ENCODE measurements around the gene GNPTG. TPM values are rescaled to one million over a fixed set of nuclear protein-coding genes. Genes with fewer than 3 reads are reported as not detected.
"Not testable (repeated sequence)": the region's sequence is repeated elsewhere in the genome, so short reads cannot be mapped to it uniquely, and the experiment has no call there.

The GNPTG gene
- total and polyA plus RNA-seq, 9 of the 15 experiments (the other 6 are each of a cell fraction or from before 2014, with no cell fraction given) = 0.69 to 33.3 (median 13.6) TPM

- TF ChIP-seq RFX1 (IDR thresholded peaks at IDR 0.05) (peak; percentile 49), SMARCB1 (IDR thresholded peaks at IDR 0.05; ENCODE audit: insufficient read length, low read depth) (no peak), ZBTB7A (IDR thresholded peaks at IDR 0.05; ENCODE audit: borderline replicate concordance, control insufficient read depth, low read depth, low read length) (no peak), CHAMP1 (IDR thresholded peaks at IDR 0.05) (no peak), NEUROD1 (IDR thresholded peaks at IDR 0.05; ENCODE audit: borderline replicate concordance, low read depth, low read length, partially characterized antibody) (no peak)
Measured at GRCh38 chr16:1327619-1327947, 24.1 kb upstream of the GNPTG start (continued).

GRCh38 chr16:1328136-1328535, 23.6 kb upstream of the GNPTG start:
- 70% methylated on average over 17 of the region's 20 CpGs for WGBS (ENCODE audit: insufficient coverage, low coverage, missing lambda C conversion rate)
- ATAC-seq; H4K20me1 ChIP-seq (replicated peaks; ENCODE audit: control insufficient read depth, insufficient read depth, low read length); H3K27ac ChIP-seq (ENCODE audit: extremely low read depth, low read depth, low read length); CTCF ChIA-PET (ENCODE audit: low intra/inter-chr PET ratio); H3K79me2 ChIP-seq (ENCODE audit: control insufficient read depth, insufficient read depth, low read length); FAIRE-seq; H3K4me2 ChIP-seq (ENCODE audit: insufficient read depth, low read length); H3K9me1 ChIP-seq (ENCODE audit: control insufficient read depth, insufficient read depth, low read length); H3K4me3 ChIP-seq; in situ Hi-C loops (cut with MboI); DNase-seq (ENCODE audit: extremely low read depth in 1 of 4, low spot score in 3 of 4); H3K9me3 ChIP-seq (replicated peaks; ENCODE audit: control insufficient read depth, insufficient read depth, low read depth, low read length); H2AFZ ChIP-seq (ENCODE audit: low read depth, low read length); POLR2A ChIA-PET; intact Hi-C loops (cut with micrococcal nuclease); H3K27me3 ChIP-seq (ENCODE audit: control insufficient read depth in 2 of 2, insufficient read depth in 2 of 2, low read length in 2 of 2); BruUV-seq (replicated peaks); H3K9ac ChIP-seq (ENCODE audit: insufficient read depth in 1 of 2, low read depth in 2 of 2, low read length in 2 of 2): not testable (repeated sequence)
- Histone ChIP-seq H3K4me1 (replicated peaks in 1 of 2; ENCODE audit: control insufficient read depth in 2 of 2, insufficient read depth in 2 of 2, low read length in 2 of 2) (peaks cover 17 to 63% of the 10 kb centered on the region in 2 experiments), H3K36me3 (ENCODE audit: control insufficient read depth, insufficient read depth, low read length) (peaks cover 22% of the 10 kb centered on the region; the same call in 1 of the 3 replicates)
